Testis (tissue), 2 donors: Measurements from ENCODE around the gene CELF5.

ENCODE experiments used
- POLR2A ChIP-seq: fragments of 450-650 bp; IDR thresholded peaks from one replicate; pipeline ENCODE4 v1.6.1; 2017; ENCODE audit warnings: antibody characterized with exemption, mild to moderate bottlenecking, moderate library complexity
- TF ChIP-seq, protein P1 (sequence below), 3 experiments: fragments of 450-650 bp in 2 of 3; fragments of 200-600 bp in 1 of 3; sonication (generic) in 1 of 3; IDR thresholded peaks; one replicate each; pipeline ENCODE4 v1.5.1; 2016 to 2019; ENCODE audit warnings: antibody characterized with exemption in 3 of 3, mild to moderate bottlenecking in 2 of 3, moderate library complexity in 1 of 3

DNA sequence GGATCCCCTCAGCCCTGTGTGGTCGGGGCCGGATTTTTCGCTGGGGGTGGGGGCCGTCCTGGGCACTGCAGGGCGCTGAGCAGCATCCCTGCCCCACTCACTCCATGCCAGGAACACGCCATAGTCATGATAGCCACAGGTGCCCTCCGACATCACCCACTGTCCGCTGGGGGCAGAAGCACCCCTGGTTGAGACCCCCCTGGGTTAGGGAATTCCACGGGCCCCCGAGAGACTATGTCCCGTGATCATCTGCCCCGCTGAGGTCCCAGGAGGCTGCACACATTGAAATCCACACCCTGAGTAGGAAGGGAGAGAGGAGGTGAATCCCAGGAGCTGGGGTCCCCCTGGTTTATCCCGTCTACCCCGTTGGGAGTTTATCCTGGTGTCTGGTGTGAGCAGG, 22.6 kb upstream of the CELF5 start:
- TF ChIP-seq, protein P1, sequence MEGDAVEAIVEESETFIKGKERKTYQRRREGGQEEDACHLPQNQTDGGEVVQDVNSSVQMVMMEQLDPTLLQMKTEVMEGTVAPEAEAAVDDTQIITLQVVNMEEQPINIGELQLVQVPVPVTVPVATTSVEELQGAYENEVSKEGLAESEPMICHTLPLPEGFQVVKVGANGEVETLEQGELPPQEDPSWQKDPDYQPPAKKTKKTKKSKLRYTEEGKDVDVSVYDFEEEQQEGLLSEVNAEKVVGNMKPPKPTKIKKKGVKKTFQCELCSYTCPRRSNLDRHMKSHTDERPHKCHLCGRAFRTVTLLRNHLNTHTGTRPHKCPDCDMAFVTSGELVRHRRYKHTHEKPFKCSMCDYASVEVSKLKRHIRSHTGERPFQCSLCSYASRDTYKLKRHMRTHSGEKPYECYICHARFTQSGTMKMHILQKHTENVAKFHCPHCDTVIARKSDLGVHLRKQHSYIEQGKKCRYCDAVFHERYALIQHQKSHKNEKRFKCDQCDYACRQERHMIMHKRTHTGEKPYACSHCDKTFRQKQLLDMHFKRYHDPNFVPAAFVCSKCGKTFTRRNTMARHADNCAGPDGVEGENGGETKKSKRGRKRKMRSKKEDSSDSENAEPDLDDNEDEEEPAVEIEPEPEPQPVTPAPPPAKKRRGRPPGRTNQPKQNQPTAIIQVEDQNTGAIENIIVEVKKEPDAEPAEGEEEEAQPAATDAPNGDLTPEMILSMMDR (IDR thresholded peaks at IDR 0.05), result no peak
- TF ChIP-seq POLR2A, result no peak
